Measurements from ENCODE around the gene BLM.
A peak's percentile ranks its signal among the peaks of the same experiment; 100 is the strongest.
"Not testable (repeated sequence)": the region's sequence is repeated elsewhere in the genome, so short reads cannot be mapped to it uniquely, and the experiment has no call there.

BLM gene

DNA sequence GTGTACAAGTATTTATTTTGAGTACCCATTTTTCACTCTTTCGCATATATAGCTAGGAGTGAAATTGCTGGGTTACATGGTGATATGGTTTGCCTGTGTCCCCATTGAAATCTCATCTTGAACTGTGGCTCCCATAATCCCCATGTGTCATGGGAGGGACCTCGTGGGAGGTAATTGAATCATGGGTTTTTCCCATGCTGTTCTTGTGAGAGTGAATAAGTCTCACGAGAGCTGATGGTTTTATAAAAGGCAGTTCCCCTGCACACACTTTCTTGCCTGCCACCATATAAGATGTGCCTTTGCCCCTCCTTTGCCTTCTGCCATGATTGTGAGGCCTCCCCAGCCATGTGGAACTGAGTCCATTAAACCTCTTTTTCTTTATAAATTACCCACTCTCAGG lies 23.4 kb downstream of the BLM start:
- DNase-seq (ENCODE audit: low spot score) = not testable (repeated sequence)

DNA sequence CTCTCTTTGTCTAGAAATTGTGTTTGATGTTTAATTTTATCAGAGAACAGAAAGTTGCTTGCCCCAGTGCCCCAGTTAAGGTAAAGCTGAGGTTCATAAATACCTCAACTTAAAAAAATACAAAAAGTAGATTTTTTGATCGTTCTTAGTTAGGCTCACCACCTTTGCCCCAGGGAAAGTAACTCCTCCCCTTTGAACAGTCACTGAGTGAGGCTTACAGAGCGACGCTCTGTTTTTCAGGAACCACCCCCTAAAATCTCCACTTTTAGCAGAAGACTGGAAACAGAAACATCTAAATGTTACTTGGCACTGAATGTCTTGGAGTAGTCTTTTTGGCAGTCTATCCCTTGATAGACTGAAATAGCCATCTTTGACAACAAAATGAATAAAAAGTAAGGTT lies 24.9 kb downstream of the BLM start:
- no peak for DNase-seq (ENCODE audit: low spot score)

DNA sequence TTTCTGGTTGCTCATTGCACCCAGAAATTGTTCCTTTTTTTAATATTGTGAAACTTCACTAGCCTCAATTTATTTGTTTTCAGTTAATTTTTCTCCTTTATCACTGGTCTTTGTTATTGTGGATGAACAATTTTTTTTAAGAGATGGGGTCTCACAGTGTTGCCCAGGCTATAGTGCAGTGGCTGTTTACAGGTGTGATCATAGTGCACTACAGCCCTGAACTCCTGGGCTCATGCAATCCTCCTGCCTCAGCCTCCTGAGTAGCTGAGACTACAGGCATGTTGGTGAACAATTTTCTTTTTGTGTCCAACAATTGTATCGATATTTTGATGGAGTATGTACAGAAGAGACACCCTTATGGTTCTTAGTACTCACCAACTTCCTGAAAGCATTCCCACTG lies 26.3 kb downstream of the BLM start:
- no peak for DNase-seq (ENCODE audit: low spot score)

DNA sequence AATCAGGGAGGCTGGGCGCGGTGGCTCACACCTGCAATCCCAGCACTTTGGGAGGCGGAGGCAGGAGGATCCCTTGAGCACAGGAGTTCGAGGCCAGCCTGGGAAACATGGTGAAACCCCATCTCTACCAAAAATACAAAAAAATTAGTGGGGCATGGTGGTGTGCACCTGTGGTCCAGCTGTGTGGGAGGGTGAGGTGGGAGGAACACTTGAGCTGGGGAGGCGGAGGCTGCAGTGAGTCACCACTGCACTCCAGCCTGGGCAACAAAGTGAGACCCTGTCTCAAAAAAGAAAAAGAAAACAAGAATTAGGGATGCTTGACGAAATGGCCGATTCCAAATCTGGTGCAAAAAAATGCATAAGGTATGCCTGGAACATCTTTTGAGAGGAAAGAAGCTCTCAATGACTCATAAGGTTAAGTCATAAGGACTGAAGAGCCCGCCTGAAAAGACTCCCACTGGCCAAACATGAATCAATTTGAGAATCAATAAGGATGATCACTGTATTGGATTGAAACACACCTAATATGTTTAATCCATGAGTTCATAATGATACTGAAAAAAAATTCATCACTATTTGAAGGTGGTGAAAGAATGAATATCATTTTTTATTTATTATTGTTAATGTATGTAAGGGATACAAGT lies 27.7 kb downstream of the BLM start:
- no peak for DNase-seq (ENCODE audit: low spot score)

DNA sequence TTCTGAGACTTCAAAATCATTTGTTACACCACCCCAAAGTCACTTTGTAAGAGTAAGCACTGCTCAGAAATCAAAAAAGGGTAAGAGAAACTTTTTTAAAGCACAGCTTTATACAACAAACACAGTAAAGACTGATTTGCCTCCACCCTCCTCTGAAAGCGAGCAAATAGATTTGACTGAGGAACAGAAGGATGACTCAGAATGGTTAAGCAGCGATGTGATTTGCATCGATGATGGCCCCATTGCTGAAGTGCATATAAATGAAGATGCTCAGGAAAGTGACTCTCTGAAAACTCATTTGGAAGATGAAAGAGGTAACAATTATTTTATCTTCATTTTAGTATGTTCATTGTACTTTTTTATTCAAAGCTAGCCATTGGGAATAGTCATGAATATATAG lies 32.6 kb downstream of the BLM start:
- DNase-seq (ENCODE audit: low spot score) = no peak

DNA sequence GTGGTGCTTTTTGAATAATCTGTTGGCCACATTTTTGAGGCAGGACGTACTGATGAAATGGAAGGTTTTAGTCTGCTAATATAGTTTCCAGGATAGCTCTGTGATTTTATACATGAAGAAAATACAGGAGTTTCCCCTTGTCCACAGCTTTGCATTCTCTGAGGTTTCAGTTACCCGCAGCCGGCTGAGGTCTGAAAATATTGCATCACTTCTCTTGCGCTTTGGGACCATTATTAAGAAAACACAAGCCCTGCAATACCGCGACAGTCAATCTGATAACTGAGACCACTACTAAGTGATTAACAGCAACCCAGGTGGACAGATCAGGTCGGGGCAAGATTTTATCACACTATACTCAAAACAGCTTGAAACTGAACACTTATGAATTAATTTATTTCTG lies 33.0 kb downstream of the BLM start:
- no peak for DNase-seq (ENCODE audit: low spot score)

DNA sequence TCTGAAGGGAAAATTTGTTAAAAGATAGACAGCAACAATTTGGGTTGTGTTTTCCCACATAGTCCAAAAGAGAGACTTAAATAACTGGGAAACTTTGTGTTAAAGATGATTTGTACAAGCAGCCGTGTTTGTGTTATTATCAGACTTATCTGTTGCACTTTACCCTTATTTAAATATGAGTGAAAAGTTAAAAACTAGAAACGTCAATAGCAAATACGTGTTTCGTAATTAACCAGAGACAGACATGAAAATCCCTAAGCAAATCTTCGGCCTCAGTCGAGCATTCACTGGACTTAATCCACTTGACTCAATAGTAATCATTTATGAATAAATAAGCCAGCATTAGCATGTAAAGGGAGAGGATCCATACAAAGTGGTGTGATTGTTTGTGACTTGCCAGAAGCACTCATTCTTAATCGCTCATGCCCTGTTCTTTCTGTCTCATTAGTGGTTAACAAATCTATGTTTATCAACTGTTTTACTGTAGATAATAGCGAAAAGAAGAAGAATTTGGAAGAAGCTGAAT lies 34.2 kb downstream of the BLM start:
- DNase-seq (ENCODE audit: low spot score) = no peak

DNA sequence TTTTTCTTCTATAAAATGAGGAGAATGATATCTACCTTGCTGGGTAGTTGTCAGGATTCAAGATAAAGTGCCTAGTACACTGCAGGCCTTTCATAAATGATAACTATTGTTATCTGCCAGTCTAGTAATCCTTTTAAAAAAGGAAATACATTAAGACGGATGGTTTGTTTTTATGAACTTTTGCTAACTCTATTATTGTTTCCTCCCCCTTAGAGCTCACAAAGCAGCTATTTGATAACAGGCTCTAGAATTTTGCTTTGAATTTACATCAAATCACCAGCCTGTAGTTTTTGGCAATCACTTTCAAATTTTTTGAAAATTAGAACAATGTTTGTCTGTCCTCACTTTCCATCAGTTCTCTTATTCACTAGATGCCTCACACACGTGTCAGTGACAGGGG lies 39.8 kb downstream of the BLM start:
- no peak for DNase-seq (ENCODE audit: low spot score)

DNA sequence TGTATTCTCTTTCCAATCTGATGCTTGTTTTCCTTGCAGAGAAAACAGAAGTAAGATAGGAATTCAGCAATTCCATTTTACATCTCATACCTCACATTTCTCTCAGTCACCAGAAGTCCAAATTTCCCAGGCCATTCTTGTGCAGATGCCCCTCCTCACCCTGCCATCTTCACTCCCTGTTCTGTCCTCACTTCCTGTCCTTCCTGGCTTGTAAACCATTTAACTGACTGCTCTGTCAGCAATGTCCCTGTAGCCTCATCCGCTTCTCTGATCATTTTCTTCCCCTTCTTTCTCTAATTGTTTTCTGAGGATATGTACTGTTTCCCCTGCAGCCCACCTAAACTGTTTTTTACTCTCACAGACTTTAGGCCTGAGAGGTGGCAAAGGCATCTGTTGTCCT lies 40.3 kb downstream of the BLM start:
- no peak for DNase-seq (ENCODE audit: low spot score)

DNA sequence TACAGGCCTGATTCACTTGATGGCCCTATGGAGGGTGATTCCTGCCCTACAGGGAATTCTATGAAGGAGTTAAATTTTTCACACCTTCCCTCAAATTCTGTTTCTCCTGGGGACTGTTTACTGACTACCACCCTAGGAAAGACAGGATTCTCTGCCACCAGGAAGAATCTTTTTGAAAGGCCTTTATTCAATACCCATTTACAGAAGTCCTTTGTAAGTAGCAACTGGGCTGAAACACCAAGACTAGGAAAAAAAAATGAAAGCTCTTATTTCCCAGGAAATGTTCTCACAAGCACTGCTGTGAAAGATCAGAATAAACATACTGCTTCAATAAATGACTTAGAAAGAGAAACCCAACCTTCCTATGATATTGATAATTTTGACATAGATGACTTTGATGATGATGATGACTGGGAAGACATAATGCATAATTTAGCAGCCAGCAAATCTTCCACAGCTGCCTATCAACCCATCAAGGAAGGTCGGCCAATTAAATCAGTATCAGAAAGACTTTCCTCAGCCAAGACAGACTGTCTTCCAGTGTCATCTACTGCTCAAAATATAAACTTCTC lies 43.6 kb downstream of the BLM start:
- no peak for DNase-seq (ENCODE audit: low spot score)

DNA sequence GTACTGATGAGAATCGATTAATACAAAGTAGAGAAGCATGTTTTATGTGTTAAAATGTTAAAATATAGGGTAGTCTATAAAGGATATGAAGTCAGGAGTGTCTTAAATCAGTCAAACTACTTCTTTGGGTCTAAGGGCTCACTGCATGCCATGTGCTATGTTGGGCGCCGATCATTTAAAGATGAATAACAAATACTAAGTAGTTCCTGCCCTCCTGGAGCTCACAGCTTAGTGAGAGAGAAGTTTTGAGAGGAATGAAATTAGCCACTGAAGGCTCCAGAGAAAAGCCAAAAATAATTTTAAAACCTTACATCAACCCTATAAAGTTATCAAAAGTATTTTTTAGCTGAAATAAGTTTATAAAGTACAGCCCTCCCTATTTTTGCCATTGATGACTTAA lies 44.5 kb downstream of the BLM start:
- DNase-seq (ENCODE audit: low spot score) = no peak

DNA sequence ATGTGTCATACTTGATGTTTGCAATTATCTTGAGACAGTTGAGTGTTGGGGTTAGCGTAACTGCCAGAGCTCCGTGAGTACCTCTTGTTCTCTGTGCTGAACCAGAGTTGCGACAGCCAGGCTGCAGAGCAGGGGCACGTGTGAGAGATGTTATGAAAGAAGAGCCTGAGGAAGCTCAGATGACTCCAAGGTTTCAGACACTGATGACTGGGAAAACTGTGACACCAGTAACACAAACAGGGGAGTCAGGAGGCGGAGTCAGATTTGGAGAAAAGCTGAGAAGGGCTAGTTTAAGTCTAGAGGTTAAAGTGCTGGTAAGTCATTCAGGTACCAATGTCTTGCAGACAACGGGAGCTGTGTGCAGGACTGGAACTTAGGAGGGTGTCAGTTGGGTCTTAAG lies 45.0 kb downstream of the BLM start:
- no peak for DNase-seq (ENCODE audit: low spot score)

DNA sequence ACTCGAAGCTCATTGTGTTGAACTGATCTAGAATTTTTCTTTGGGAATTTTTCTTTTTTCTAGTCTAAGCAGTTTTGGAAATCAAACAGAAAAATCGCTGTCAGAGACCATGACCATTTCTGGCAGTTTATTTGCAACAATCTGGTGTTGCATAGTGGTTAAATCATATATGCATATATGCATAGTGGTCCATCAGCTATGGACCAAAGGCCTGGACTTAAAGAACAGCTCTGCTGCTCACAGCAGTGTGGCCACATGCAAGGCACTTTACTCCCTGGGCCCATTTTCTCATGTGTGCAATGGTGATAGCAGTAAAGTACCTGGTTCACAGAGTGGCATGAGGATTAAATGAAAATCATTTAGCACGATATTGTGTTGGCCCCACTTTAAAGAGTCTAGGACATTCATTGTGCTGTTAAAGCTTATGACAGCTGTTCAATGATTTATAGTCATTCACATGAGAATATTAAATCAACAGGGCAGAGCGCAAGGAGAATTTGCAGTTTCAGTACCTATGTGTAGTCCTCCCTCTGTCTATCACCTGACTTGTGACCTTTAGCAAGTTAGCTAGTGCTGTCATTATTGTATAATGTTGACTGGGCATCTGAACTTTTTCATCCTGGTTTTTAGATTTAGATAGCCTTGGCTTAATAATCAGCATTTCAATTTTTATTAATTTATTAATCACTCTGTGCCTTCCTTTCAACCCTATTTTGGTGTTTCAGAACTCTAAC lies 46.4 kb downstream of the BLM start:
- no peak for DNase-seq (ENCODE audit: low spot score)

DNA sequence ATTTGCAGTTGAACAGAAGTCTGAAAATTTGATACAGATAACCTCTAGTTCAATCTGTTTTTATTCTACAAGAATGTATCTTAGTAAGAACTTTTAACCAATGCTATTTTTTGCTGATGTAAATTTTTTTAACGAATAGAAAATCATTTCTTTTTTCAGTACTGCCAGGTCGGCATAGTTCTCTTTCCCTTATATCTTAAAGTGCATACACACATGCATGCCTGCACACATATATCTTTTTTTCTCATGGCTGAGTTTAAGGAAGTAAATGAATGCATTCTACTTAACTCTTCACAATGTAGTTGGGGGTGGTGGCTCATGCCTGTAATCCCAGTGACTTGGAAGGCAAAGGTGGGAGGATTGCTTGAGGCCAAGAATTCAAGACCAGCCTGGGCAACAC lies 48.4 kb downstream of the BLM start:
- DNase-seq (ENCODE audit: low spot score) = no peak

DNA sequence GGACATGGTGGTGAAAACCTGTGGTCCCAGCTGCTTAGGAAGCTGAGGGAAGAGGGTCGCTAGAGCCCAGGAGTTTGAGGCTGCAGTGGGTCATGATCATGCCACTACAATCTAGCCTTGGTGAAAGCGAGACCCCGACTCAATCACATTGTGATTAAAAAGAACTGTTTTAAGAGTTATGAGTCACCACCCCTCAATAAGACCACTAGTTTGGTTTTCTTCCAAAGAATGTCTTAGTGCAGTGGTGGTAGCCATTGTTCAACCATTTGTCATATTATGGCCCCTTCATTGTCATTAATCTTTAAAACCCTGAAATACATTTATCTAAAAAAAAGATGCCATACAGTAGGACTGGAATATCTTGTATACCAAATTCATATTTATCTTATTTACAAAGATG lies 48.8 kb downstream of the BLM start:
- DNase-seq (ENCODE audit: low spot score) = no peak

DNA sequence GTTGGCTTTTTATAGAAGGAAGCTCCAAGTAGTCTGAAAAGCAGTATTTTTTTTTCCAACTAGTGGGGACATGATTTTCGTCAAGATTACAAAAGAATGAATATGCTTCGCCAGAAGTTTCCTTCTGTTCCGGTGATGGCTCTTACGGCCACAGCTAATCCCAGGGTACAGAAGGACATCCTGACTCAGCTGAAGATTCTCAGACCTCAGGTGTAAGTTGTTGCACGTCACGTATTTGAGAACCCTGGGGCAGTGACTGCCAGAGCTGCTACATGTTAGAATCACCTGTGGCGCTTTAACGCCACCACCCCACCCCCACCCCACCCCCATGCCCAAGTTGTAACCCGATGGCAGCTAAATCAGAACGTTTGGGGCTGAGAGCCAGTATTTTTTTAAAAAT lies 52.2 kb downstream of the BLM start:
- DNase-seq (ENCODE audit: low spot score) = no peak

DNA sequence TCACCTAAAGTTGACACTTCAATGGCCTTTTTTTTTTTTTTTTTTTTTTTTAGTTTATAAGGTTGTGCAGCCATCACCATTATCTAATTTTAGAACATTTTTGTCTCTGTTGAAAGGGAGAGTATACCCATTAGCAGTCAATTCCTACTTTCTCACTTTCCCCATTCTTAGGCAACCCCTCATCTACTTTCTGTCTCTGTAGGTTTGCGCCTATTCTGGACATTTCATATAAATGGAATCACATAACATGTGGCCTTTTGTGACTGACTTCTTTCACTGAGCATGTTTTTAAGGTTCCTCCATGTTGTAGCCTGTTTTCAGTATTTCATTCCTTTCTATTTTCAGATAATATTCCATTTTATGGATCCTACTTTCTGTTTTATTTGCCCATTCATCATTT lies 56.3 kb downstream of the BLM start:
- no peak for DNase-seq (ENCODE audit: low spot score)

DNA sequence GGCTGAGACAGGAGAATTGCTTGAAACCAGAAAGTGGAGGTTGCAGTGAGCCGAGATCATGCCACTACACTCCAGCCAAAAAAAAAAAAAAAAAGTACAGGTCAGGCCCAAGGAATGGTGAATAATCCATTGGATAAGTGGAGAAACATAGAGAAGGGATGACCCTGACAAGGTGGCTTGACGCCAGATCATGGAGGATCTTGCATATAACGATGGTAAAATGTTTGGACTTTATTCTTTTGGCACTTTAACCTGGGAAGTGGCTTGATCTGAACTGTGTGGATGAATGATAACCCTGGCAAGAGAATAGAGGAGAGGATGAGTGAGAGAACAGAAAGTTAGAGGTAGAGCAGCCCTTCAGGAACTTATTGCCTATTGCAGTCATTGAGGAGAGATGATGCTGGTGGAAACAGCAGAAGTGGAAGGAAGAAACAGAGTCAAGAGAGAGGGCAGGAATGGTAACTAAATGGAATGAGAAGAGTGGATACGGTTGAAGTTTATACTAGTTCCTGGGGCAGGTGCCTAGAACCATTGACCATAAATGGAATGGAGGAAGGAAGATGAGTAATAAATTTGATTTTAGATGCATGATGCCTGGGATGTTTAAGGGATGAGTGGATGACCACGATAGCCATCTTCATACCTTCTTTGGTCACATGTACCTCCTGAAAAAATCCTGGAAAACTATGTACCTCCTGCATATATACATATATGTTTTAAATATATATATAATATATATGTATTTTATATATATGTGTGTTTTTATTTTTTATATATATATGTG lies 57.8 kb downstream of the BLM start:
- peak; percentile 68 for DNase-seq (ENCODE audit: low spot score)

DNA sequence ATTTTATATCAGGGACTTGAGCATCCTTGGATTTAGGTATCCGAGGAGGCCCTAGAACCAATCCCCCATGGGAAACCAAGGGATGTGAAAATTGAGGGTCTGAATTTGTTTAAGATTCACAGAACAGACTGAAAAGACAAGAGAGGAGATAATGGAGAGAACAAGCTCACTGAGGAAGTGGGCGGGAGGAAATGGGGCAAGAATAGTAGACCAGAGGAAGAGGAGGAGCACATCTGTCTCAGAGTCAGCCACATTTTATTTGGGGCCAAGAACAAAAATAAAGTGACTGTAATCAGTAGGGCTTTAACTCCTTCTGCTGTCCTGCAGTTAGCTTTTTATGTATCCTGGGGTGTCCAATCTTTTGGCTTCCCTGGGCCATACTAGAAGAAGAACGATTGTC lies 63.8 kb downstream of the BLM start:
- DNase-seq (ENCODE audit: low spot score) = no peak

DNA sequence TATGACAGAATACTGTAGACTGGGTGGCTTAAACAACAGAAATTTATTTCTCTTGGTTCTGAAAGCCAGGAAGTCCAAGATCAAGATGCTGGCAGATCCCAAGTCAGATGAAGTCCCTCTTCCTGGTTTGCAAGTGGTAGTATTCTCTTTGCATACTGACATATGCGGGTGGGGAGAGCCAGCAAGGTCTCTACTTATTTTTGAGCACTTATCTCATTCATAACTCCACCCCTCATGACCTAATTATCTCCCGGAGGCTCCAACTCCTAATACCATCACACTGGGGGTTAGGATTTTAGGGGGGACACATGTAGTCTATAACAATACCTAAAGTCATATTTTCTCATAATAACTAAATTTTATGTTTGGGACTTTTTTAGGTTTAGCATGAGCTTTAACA lies 65.3 kb downstream of the BLM start:
- no peak for DNase-seq (ENCODE audit: low spot score)

DNA sequence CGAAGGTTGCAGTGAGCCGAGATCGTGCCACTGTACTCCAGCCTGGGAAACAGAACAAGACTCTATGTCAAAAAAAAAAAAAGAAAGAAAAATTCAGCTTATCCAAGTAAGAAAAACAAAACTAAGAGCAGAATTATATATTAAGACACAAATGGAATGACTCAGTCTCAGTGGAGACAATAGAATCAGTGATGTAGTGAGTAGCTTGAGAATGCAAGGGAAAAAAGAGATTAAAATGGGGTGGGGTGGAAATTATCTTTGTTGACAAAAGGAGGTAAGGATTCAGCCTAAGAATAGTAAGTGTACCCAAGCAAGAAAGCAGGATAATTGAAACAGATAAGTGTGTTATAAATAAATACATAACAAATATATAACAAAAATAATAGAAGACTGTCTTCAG lies 70.7 kb downstream of the BLM start:
- peak; percentile 25 for DNase-seq (ENCODE audit: low spot score)

DNA sequence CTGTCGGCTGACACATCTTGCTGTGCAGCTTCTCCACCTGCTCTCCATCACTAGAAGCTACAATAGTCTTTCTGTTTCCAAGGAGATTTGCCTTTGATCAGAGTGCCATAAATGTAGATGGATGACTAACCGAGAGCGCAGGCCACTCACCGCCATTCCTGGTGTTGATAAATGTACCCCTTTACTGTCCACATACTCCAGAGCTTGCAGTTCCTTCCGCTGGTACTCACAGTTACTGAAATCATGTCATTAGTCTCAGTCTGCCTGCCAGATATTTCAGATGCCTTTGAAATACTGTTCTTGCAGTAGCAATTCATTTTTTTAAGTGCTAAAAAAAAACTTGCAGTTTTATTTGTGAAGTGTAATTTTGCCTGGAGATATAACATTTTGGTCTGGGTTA lies 72.3 kb downstream of the BLM start:
- DNase-seq (ENCODE audit: low spot score) = no peak

DNA sequence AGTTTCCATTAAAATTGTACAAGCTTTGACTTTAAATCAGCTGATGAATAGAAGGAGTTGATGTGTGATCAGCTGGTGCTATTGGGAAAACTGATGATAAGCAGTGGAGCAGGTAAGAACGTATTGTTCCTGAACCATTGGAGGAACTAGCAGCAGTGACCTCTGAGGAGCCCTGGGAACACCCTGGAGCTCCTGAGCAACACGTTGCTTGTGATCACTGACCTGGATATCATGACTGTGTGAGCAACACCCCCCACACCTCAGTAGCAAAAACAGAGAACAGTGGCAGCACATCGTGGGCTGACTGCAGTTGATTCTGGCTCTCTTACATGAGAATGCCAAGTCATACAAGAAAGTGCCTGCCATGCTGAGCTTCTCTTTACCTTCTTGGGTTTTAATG lies 72.9 kb downstream of the BLM start:
- DNase-seq (ENCODE audit: low spot score) = no peak

All from kidney capillary endothelial cell (primary cell).